Activated naive CD8-positive, alpha-beta T cell treated with anti-CD3 and anti-CD28 coated beads, Interleukin-2, amount 50 U/mL, for 16 hours (primary cell): ENCODE measurements around the gene CACNA1D.
"Not testable (repeated sequence)": the region's sequence is repeated elsewhere in the genome, so short reads cannot be mapped to it uniquely, and the experiment has no call there.

Experiments
- DNase-seq: peaks from one replicate; pipeline ENCODE4 v3.0.0-alpha.2; 2020; ENCODE audit warnings: low read depth, low spot score

Gene CACNA1D

DNA sequence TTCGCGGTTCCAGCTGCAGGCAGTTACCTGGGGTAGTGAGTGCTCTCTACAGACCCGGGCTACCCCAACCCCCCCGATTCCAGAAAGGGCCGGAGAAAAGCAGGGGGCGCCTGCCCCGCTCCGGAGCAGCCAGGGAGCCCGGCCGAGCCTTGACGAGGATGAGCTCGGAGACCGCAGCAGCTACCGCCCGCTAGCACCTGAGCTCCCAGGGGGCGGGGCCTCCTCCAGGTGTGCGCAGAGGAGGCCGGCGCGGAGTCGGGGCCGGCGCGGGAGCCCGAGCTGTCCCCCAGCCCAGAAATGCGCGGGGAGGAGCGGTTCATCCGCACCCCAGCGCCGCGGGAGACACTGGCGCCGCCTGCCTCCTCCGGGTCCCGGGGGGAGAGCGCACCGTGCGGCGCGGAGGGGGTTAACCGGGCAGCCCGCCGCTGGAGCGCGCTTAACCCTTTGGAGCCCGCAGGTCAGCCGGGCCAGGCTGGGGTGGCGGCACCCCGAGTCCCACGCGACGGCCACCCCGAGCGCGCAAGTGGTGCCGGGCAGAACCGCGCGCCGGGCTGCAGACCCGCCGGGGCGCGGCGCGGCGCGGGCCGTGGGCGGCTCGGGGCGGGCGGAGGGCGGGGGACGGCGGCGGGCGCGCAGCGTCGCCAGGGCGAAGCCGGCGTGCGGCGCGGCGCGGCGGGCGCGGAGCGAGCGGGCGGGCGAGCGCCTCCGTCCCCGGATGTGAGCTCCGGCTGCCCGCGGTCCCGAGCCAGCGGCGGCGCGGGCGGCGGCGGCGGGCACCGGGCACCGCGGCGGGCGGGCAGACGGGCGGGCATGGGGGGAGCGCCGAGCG, at the start of gene CACNA1D:
CACNA1D (plus strand) TSS at position 649 of the 829 bp plus-strand sequence. CDS start 556 bp downstream, outside the sequence.
- DNase-seq: no peak

DNA sequence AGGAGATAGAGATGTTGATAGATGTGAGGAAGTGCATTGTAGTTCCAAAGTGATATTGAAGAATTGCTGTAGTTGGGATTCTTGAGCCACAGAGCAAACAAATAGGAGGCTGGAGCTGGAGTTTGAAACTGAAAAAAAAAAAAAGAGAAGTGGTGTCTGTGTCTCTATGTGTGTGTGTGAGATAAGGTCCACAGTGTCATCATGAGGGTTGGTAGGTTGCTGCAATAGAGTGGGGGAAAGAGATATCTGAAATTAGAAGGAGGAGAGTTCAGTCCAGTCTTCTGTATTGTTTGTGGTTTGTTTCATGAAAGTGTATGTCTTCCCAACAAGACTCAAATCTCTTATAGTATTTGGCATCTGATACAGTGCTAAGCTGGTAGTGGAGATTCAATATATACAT, 37.3 kb upstream of the CACNA1D start:
- no peak for DNase-seq

DNA sequence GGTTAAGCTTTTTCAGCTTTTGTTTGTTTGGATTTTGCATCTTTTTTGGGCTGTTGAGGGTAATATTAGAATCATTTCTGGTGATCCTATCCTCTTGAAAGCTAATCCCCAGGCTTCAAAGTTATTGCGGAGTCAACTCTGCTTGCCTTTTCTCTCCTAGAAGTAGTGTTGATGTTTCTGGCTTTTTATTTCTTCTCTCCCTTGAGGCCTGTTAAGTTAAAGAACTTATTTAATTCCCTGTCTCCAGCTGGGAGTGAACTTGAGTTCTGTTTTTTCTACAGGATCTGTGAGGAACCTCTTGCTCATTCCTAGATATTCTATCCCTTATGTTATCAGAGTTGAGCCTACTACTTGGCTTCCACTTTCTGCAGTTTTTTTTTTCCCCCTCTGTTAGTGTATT, 34.1 kb upstream of the CACNA1D start:
- no peak for DNase-seq

DNA sequence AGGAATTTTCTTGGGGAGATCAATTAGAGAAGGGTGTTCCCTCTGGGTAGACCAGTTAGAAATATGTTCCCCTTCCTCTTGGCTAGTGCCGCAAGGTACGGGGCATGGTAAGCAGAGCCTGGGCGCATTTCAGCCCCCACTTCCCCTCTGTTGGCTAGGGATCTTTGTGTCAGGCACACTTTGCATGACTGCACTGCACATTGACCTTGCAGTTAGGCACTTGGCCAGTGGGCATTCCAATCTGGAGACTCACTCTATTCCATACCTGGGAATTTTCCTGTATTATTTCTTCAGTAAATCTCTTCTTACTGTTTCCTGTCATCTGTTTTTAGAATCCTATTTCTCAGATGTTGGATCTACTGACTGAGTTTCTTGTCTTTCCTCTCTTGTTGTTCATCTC, 30.0 kb upstream of the CACNA1D start:
- no peak for DNase-seq

DNA sequence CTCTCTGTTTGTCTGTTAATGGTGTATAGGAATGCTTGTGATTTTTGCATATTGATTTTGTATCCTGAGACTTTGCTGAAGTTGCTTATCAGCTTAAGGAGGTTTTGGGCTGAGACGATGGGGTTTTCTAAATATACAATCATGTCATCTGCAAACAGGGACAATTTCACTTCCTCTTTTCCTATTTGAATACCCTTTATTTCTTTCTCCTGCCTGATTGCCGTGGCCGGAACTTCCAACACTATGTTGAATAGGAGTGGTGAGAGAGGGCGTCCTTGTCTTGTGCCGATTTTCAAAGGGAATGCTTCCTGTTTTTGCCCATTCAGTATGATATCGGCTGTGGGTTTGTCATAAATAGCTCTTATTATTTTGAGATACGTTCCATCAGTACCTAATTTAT, 24.7 kb upstream of the CACNA1D start:
- DNase-seq: not testable (repeated sequence)

DNA sequence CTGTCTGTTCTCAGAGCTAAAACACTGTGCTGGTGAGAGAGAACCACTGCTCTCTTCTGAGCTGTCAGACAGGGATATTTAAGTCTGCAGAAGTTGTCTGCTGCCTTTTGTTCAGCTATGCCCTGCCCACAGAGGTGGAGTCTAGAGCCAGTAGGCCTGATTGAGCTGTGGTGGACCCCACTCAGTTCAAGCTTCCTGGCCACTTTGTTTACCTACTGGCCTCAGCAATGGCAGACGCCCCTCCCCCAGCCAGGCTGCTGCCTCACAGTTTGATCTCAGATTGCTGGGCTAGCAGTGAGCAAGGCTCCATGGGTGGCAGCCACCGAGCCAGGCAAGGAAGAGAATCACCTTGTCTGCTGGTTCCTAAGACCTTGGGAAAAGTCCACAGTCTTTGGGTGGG, 21.0 kb upstream of the CACNA1D start:
- DNase-seq: no peak

DNA sequence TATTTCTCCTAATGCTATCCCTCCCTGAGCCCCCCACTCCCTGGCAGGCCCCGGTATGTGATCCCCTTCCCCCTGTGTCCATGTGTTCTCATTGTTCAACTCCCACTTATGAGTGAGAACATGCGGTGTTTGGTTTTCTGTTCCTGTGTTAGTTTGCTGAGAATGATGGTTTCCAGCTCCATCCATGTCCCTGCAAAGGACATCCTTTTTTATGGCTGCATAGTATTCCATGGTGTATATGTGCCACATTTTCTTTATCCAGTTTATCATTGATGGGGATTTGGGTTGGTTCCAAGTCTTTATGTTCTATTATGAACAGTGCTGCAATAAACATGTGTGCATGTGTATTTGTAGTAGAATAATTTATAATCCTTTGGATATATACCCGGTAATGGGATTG, 18.0 kb upstream of the CACNA1D start:
- not testable (repeated sequence) for DNase-seq

DNA sequence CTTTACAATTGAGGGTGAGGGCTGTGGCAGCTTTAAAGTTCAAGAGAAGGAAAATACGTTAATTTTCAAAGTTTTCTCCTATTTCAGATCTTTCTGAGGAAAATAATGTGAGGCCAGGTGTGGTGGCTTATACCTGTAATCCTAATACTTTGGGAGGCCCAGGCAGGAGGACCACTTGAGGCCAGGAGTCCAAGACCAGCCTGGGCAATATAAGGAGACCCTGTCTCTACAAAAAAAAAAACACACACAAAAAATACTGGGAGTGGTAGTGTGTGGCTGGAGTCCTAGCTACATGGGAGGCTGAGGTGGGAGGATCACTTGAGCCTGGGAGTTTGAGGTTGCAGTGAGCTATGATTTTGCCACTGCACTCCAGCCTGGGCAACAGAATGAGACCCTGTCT, 16.7 kb upstream of the CACNA1D start:
- DNase-seq: not testable (repeated sequence)

DNA sequence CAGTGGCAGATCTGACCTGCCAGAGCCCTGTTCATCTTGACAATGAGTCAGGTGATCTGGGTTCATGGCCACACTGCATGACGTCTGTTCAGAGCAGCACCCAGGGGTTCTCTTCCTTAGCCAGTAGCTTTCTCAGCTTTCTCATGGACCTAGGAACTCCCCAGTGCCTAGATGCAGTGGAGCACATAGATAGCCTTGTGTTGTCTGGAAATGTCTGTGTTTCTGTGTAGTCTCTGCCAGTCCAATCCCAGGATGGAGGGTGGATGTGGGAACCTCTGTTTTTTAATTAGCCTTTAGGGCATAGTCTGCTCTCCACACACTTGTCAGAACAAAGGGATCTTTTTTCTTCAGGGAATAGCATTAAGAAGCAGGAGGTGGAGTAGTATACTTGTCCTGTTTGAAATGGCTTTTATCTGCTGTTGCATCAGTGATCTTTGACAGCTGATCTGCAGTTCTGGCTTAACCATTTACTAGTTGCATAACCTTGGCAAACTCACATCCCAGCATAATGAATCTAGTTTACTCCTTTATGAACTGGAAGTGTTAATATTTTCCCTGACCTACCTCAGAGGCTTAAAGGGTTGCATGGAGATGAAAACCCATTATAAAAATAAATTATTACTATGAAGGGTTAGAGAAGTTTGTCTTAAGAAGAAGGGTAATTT, 16.1 kb upstream of the CACNA1D start:
- DNase-seq: no peak

DNA sequence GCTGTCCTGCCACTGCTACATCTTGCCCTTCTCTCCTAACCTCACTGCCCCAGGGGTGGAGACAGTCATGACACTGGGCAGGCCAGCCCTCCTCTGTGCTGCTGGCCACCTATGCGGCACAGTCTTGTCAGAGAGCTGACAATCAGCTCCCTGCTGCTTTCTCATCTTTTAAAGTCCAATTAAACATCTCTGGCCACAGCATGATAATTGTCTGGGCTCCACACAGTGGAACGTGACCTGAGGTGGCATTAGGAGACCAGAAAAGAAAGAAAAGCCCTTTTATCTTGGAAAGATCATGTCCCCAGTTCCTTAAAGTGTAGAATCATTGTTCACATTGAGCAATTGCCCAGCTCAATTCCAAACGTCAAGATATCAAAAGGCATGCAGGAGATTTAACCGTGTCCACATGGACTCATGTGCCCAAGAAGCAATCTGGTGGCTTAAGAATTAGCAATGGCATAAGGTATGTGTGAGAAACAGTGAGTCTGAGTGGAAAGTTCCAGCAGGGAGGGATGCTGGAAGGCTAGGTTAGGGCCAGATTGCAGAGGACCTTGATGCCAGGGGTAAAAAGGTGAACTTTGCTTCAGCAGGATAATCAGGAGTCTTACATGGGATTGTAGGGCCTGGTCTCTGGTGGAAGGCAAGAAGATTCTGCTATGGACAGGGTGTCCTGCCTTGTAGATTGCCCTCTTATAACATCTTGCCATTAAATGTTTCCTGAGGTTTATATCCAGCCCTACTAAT, 15.3 kb upstream of the CACNA1D start:
- no peak for DNase-seq

DNA sequence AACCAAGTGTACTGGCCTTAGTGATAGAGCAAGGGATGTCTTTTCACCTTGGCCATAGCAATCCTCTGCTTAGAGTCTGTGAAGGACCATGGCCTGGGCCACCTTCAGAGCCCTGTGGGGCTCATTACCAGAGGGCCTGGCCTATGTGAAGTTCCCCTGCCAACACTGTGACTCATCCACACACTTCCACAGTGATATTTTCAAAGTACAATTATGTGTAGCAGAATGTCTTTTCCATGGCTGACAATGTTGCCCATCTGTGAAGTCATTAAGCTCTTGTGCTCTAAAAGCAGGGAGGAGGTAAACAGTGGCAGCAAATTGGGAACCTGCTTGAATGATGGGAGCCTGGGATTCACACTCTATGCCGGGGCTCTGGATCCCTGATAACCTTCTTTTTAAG, 12.2 kb upstream of the CACNA1D start:
- DNase-seq: no peak

DNA sequence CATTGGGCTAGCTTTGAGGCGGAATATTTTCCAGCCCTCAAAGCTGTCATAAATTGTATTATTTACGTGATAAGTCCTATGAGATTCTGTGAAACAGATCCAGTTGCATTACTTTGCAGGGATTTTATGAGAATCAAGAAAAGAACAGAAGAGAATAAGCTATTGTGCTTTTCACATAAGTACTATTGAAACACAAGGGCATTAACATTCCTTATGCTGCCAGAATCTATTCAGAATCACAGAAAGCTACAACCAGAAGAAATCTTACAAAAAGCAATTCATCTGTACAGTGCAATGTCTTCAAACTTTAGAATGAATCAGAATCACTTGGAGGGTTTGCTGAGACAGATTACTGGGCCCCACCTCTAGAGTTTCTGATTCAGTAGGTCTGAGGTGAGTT, 10.6 kb upstream of the CACNA1D start:
- DNase-seq: no peak

DNA sequence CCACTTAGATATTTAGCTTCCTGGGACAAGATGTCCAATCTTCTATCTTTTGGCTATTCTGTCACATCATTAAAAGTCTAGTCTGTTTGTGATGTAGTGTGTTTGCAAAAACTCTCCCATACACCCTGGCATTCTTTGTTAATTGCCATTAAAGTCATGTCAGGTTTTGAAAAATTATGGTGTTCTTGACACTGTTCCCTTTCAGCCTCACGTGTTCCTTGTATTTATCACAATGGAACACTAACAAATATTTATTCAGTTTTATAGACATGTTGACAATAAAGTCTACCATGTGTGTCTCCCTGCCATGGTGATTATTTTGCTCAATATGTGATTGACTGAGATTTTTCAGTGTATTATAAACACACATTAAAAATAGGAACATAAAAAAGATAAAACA, 9.4 kb upstream of the CACNA1D start:
- DNase-seq: no peak

DNA sequence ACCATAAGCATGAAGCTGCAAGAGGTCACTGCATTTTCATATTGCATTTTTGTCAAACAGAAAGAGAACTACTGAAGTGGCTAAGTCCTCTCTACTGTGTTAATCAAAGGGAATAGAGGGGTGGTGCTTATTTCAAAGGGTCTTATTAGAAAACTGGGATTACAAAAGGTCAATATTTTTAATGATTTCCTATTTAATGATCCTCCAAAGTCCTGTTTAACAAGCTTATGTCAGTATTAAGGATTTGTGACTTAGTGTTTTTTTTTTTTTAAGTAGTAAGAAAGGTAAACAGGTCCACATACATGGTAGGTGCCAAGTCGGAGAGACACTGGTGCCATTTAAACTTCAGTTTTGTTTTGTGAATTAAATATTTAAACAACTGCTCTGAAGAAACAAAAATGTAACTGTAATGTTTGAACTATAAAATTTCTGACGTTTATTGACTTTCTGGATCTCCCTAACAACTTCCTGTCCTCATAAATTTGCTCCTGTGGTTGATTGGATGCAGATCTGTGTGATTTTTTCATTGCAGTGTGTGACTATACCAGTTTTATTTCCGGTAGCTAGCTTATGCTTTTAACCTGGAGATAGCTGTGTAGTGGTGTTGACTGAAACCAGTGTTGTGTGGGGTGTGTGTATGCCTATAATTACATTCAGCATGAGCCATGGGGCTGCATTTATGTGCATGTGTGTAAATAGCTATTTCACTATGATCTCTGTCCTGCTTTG, 8.6 kb upstream of the CACNA1D start:
- DNase-seq: no peak

DNA sequence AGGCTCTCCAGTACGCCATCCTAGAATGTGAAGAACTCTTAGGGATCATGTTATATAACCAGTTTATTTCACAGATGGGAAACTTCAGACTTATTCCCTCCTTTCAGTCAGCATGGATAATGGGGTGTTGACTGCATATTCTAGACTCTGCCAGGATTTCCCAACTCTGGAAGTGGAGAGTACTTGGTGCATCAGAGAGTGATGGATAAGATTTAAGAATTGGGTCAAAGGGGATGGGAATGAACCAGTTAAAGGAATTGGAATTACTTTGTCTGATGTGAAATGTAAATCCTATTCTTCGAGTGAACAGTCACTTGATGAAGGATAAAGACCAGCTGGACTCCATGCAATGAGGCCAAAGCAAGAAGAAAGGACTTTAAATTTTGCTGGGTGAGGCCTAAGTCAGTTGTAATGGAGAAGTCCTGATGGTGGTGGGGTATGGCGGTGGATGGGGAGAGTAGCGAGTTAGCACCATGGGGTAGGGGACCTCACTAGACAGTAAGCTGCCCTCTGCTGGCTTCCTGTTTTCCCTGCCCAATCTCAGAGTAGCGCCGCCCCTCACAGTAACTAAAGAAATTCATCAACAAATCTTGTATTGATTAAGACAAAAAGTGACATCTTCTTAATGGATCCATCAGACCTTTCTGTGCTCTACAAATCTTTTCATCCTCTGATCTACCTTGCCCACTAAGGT, 7.3 kb upstream of the CACNA1D start:
- no peak for DNase-seq

DNA sequence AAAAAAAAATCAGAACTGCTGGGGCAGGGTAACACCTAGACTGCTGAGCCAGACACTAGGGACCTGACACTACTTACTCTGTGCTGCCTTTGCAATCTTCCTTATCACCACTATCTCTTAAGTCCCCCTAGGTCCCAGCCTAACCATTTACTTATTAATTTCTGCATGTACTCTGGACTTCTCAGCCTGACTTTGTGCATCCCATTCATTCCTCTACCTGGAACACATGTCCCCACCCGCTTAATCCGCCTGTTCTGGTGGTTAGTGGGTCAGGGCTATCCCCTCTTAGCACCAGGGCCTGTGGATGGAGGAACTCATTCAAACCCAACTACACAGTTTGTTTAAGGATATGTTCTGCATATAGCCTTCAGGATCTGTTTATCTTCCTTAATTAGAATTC, 5.0 kb upstream of the CACNA1D start:
- DNase-seq: no peak

DNA sequence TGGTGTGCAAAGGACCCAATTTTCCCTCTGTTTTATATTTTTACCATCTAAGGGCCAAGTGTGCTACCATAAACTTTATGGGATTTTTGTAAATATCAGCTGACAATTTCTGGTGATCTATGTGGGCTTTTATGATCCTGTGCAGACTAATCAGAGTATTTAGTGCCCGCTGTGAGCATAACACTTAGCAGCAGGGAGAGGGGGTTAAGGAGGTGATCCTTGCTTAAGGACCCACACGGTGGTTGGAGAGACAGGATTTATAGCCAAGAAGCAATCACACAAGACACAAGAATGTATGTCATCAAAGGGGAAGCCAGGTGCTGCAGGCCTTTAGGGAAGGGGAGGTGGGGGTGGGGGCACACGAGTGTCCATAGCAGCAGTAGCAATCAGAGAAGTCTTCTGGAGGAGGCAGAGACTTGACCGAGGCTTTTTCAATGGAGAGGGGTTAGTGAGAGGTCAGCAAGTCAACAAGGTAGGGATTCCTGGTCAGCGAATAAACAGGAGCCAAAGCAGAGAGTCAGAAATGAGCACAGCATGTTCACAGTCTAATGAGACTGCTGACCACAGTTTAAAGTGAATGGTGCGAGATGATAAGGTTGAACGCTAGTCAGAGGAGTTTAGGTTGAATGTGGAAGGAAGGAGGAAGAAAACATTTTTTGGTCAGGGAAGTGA, 4.5 kb upstream of the CACNA1D start:
- no peak for DNase-seq

DNA sequence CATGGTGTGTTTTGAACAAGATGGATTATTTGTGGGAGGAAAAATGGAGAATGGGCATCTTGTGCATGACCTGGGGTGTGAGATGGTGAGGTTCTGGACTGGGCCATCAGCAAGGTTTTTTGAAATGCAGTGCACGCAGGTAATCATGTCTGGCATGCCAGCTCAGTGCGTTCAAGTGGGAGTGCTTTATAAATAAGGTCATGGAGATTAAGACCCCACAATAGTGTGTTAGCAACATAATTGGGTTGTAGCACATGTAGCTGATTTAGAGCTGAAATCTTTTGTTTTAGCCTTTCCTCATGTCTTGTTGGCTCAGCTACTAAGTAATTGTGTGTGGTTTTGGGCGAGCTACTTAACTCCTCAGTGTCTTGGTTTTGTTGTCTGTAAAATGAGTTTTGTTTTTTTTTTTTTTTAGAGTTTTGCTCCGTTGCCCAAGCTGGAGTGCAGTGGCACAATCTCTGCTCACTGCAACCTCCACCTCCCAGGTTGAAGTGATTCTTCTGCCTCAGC, 3.9 kb upstream of the CACNA1D start:
- DNase-seq: no peak

DNA sequence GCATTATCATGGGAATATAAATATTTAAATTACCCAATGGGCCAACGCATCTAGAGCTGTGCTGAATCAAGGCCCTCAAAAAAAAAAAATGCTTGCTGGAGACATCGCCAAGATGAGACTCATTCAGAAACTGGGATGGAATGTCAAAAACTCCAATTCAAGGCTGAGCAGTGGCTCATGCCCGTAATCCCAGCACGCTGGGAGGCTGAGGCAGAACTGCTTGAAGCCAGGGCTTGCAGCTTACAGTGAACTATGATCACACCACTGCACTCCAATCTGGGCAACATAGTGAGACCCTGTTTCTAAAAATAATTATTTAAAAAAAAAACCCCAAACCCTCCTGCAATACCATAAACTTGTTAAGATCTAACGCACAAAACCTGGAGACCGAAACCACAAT, 3.1 kb upstream of the CACNA1D start:
- no peak for DNase-seq

DNA sequence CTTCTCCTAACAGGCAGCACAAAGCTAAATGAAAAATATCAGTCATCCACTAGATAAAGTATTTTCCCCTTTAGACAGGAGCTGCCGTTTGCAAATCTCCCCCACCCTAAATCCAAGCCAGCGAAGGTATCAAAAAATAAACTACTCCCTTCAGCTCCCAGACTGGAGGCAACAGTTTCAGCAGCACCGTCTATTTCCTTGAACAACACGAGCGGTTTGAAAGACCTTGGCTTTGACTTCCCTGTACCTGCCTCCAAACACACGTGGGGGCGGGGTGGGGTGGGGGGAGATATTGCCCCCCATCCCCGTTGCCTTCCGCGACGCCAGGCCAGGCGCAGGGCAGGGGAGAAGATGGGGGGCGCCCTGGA, 832 bp upstream of the CACNA1D start:
- no peak for DNase-seq

DNA sequence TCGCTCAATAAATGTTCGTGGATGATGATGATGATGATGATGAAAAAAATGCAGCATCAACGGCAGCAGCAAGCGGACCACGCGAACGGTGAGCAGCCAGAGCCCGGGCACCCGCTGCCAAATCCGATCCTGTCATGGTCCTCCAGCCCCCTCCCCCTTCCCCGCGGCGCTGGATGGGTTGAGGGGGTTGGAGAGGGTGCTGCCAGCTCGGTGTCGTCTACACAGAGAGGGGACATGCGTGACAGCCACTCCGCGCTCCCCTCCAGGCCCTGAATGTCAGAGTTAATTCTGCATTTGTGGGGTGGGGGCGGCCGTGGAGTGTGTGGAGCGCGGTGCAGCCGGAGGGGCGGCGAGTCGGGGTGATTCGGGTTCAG, 722 bp downstream of the CACNA1D start:
- DNase-seq: no peak
